Large intestine (tissue), 3 donors: ENCODE measurements around the gene AFAP1. TPM values are rescaled to one million over a fixed set of nuclear protein-coding genes. Genes with fewer than 3 reads are reported as not detected.

Experiments used
- DNase-seq, 2 donors: peaks; one replicate each; pipeline versions ENCODE4 v3.0.0 to v3.0.0-alpha.2; 2013
- H3K27ac ChIP-seq: one replicate; pipeline ENCODE4 v1.5.1; 2013; ENCODE audit warnings: low read length
- H3K27me3 ChIP-seq: 2 replicates; pipeline ENCODE4 v1.6.1; 2013; ENCODE audit warnings: low read length; ENCODE audit not compliant: control insufficient read depth, insufficient read depth
- H3K36me3 ChIP-seq: 2 replicates; pipeline ENCODE4 v1.6.1; 2013; ENCODE audit warnings: low read length; ENCODE audit not compliant: control insufficient read depth, insufficient read depth
- H3K4me1 ChIP-seq: one replicate; pipeline ENCODE4 v1.6.1; 2013; ENCODE audit warnings: low read length; ENCODE audit not compliant: control insufficient read depth, insufficient read depth
- H3K4me3 ChIP-seq: one replicate; pipeline ENCODE4 v1.5.1; 2013; ENCODE audit warnings: low read length
- H3K9me3 ChIP-seq: one replicate; pipeline ENCODE4 v1.6.1; 2013; ENCODE audit warnings: mild to moderate bottlenecking, low read depth, low read length, moderate library complexity; ENCODE audit not compliant: control insufficient read depth
- WGBS: methylation state at CpG from one replicate; pipeline ENCODE4 v1.1.5; 2013; ENCODE audit warnings: low lambda C conversion rate; ENCODE audit not compliant: insufficient coverage; 5-methylcytosine and 5-hydroxymethylcytosine counted together
- polyA plus RNA-seq: library from polyadenylated mRNA; unstranded; fragments of 120-200 nt; gene quantifications from one replicate; pipeline ENCODE4 v1.2.1, GENCODE V29; 2013

Gene AFAP1
- polyA plus RNA-seq, 1 donor, result 19.3 TPM

- Histone ChIP-seq H3K4me1 (peaks cover 30% of the 10 kb centered on the region), H3K27me3 (no peaks in the 10 kb centered on the region), H3K4me3 (no peak overlapping the region), H3K36me3 (no peaks in the 10 kb centered on the region), H3K27ac (no peak overlapping the region), H3K9me3 (no peaks in the 10 kb centered on the region)
- no CpG with 5 or more reads among the region's 11 CpGs for WGBS
- no peak for DNase-seq
Observed at GRCh38 chr4:7960017-7960789, 20.5 kb upstream of the AFAP1 start.

GRCh38 chr4:7959078-7959477 lies 19.4 kb upstream of the AFAP1 start:
- H3K9me3 ChIP-seq, result no peaks in the 10 kb centered on the region
- WGBS, result no CpG with 5 or more reads among the region's 7 CpGs
- H3K4me3 ChIP-seq, result no peak overlapping the region
- H3K4me1 ChIP-seq, result peaks cover 32% of the 10 kb centered on the region
- no peak overlapping the region for H3K27ac ChIP-seq
- DNase-seq, result no peak
- H3K27me3 ChIP-seq, result no peaks in the 10 kb centered on the region
- no peaks in the 10 kb centered on the region for H3K36me3 ChIP-seq

GRCh38 chr4:7956934-7957656 lies 17.4 kb upstream of the AFAP1 start:
- Histone ChIP-seq H3K36me3 (no peaks in the 10 kb centered on the region), H3K27me3 (no peaks in the 10 kb centered on the region), H3K4me1 (peaks cover 25% of the 10 kb centered on the region), H3K27ac (peak overlapping the region; percentile 64), H3K4me3 (no peak overlapping the region), H3K9me3 (no peaks in the 10 kb centered on the region)
- WGBS, result 40% methylated on average over 1 of the region's 11 CpGs
- DNase-seq, result peak; percentile 67 to 84

- H3K4me1 ChIP-seq, result peaks cover 25% of the 10 kb centered on the region
- H3K4me3 ChIP-seq, result no peak overlapping the region
- H3K27ac ChIP-seq, result peak overlapping the region; percentile 64
- no peaks in the 10 kb centered on the region for H3K9me3 ChIP-seq
- H3K36me3 ChIP-seq, result no peaks in the 10 kb centered on the region
- H3K27me3 ChIP-seq, result no peaks in the 10 kb centered on the region
- WGBS, result no CpG with 5 or more reads among the region's 8 CpGs
- no peak for DNase-seq
Observed at GRCh38 chr4:7956270-7956808, 16.7 kb upstream of the AFAP1 start.

- no peak overlapping the region for H3K27ac ChIP-seq
- peak in 1 of 2 donors; percentile 65 for DNase-seq
Observed at GRCh38 chr4:7955393-7955792, 15.7 kb upstream of the AFAP1 start.

GRCh38 chr4:7952615-7953014 lies 13.0 kb upstream of the AFAP1 start:
- no peaks in the 10 kb centered on the region for H3K36me3 ChIP-seq
- WGBS, result no CpG with 5 or more reads among the region's 9 CpGs
- no peak overlapping the region for H3K27ac ChIP-seq
- H3K4me1 ChIP-seq, result peaks cover 25% of the 10 kb centered on the region
- H3K27me3 ChIP-seq, result no peaks in the 10 kb centered on the region
- no peak overlapping the region for H3K4me3 ChIP-seq
- DNase-seq, result no peak
- H3K9me3 ChIP-seq, result no peaks in the 10 kb centered on the region

More at GRCh38 chr4:7955393-7955792, 15.7 kb upstream of the AFAP1 start:
- Histone ChIP-seq H3K4me1 (peaks cover 21% of the 10 kb centered on the region), H3K9me3 (no peaks in the 10 kb centered on the region), H3K36me3 (no peaks in the 10 kb centered on the region), H3K4me3 (no peak overlapping the region), H3K27me3 (no peaks in the 10 kb centered on the region)
- WGBS, result 28% methylated on average over 2 of the region's 4 CpGs

GRCh38 chr4:7950301-7951092 lies 10.8 kb upstream of the AFAP1 start:
- H3K27ac ChIP-seq, result no peak overlapping the region
- H3K27me3 ChIP-seq, result no peaks in the 10 kb centered on the region
- no CpG with 5 or more reads among the region's 18 CpGs for WGBS
- DNase-seq, result no peak
- no peaks in the 10 kb centered on the region for H3K9me3 ChIP-seq
- peaks cover 10% of the 10 kb centered on the region for H3K4me1 ChIP-seq
- H3K36me3 ChIP-seq, result no peaks in the 10 kb centered on the region
- H3K4me3 ChIP-seq, result no peak overlapping the region

GRCh38 chr4:7949759-7950158 lies 10.1 kb upstream of the AFAP1 start:
- Histone ChIP-seq H3K36me3 (no peaks in the 10 kb centered on the region), H3K27me3 (no peaks in the 10 kb centered on the region), H3K27ac (no peak overlapping the region), H3K9me3 (no peaks in the 10 kb centered on the region), H3K4me1 (peaks cover 14% of the 10 kb centered on the region), H3K4me3 (no peak overlapping the region)
- DNase-seq, result no peak
- 51% methylated on average over 2 of the region's 4 CpGs for WGBS

GRCh38 chr4:7947927-7948326 lies 8.3 kb upstream of the AFAP1 start:
- Histone ChIP-seq H3K4me1 (peaks cover 19% of the 10 kb centered on the region), H3K27me3 (no peaks in the 10 kb centered on the region), H3K27ac (no peak overlapping the region), H3K36me3 (no peaks in the 10 kb centered on the region), H3K9me3 (no peaks in the 10 kb centered on the region), H3K4me3 (no peak overlapping the region)
- no peak for DNase-seq
- 100% methylated on average over 1 of the region's 4 CpGs for WGBS
